H1 (cell line): ENCODE data around the gene LMAN1L. TPM values are rescaled to one million over a fixed set of nuclear protein-coding genes. Genes with fewer than 3 reads are reported as not detected.

Experiments used
- CTCF ChIA-PET: fragments of 300-600 bp; sonication (Branson Sonifier 250); formaldehyde crosslinking; loops from one replicate; lab custom pipeline; 2021; ENCODE audit not compliant: partially characterized antibody; lab: Charles Lee
- POLR2A ChIA-PET: fragments of 300-600 bp; sonication (Branson Sonifier 250); formaldehyde crosslinking; loops from one replicate; lab custom pipeline; 2021; ENCODE audit warnings: inconsistent platforms; ENCODE audit not compliant: partially characterized antibody; lab: Charles Lee
- DNase-seq, 2 experiments: peaks; one replicate each; pipeline versions ENCODE4 v3.0.0 to v3.0.0-alpha.2; 2010 to 2022; ENCODE audit warnings: low spot score in 2 of 2, low read depth in 1 of 2, mixed read lengths in 1 of 2
- FAIRE-seq: peaks from 2 replicates; lab custom pipeline; 2011; peaks lifted over from hg19 to GRCh38; lab: Jason Lieb, UNC
- H2AFZ ChIP-seq: 2 replicates; pipeline ENCODE4 v1.8.1; 2012; ENCODE audit warnings: low read length, inconsistent platforms
- H2AK5ac ChIP-seq: 2 replicates; pipeline ENCODE4 v1.6.1; 2013; ENCODE audit warnings: low read depth, low read length
- H2BK120ac ChIP-seq: replicated peaks from 2 replicates; pipeline ENCODE3; 2013; ENCODE audit warnings: low read depth, low read length, inconsistent platforms
- H2BK12ac ChIP-seq: 2 replicates; pipeline ENCODE4 v1.6.1; 2013; ENCODE audit warnings: low read depth, low read length
- H2BK15ac ChIP-seq: 2 replicates; pipeline ENCODE4 v1.6.1; 2013; ENCODE audit warnings: low read length
- H2BK20ac ChIP-seq: 2 replicates; pipeline ENCODE4 v1.6.1; 2013; ENCODE audit warnings: low read length
- H2BK5ac ChIP-seq: 2 replicates; pipeline ENCODE4 v1.6.1; 2013; ENCODE audit warnings: low read depth, low read length
- H3K14ac ChIP-seq: 2 replicates; pipeline ENCODE4 v1.6.1; 2013; ENCODE audit warnings: inconsistent platforms; ENCODE audit not compliant: insufficient read length
- H3K18ac ChIP-seq: 2 replicates; pipeline ENCODE4 v1.6.1; 2013; ENCODE audit warnings: low read length; ENCODE audit errors: extremely low read depth
- H3K23ac ChIP-seq: 2 replicates; pipeline ENCODE4 v1.6.1; 2013; ENCODE audit warnings: inconsistent platforms; ENCODE audit not compliant: insufficient read length
- H3K23me2 ChIP-seq: 2 replicates; pipeline ENCODE4 v1.6.1; 2013; ENCODE audit warnings: low read depth, low read length
- H3K27ac ChIP-seq: 2 replicates; pipeline ENCODE4 v1.6.1; 2011; ENCODE audit warnings: low read depth, low read length, inconsistent platforms
- H3K27me3 ChIP-seq, 4 experiments: replicated peaks in 1 of 4; 1 replicate in 1 of 4; 2 replicates in 3 of 4; pipeline versions ENCODE4 v1.6.1 to v1.8.1; 2011 to 2013; ENCODE audit warnings: low read length in 3 of 4, mild to moderate bottlenecking in 3 of 4, inconsistent platforms in 2 of 4, mixed read lengths in 2 of 4, moderate library complexity in 1 of 4; ENCODE audit not compliant: control insufficient read depth in 3 of 4, insufficient read depth in 3 of 4; ENCODE audit errors: extremely low read depth in 1 of 4
- H3K36me3 ChIP-seq, 4 experiments: 2 replicates each; pipeline versions ENCODE4 v1.6.1 to v1.8.1; 2011 to 2013; ENCODE audit warnings: mild to moderate bottlenecking in 4 of 4, low read length in 3 of 4, moderate library complexity in 2 of 4, control low read depth in 1 of 4, inconsistent platforms in 1 of 4; ENCODE audit not compliant: insufficient read depth in 4 of 4, control insufficient read depth in 2 of 4
- H3K4ac ChIP-seq: replicated peaks from 2 replicates; pipeline ENCODE3; 2013; ENCODE audit warnings: low read length, low read depth, mixed read lengths, inconsistent platforms; ENCODE audit not compliant: insufficient read length
- H3K4me1 ChIP-seq, 4 experiments: replicated peaks in 1 of 4; 1 replicate in 1 of 4; 2 replicates in 3 of 4; pipeline versions ENCODE4 v1.6.1 to v1.8.1; 2011 to 2013; ENCODE audit warnings: low read length in 3 of 4, inconsistent platforms in 2 of 4, mixed read lengths in 1 of 4; ENCODE audit not compliant: insufficient read depth in 4 of 4, control insufficient read depth in 3 of 4
- H3K4me2 ChIP-seq, 2 experiments: 2 replicates each; pipeline versions ENCODE4 v1.6.1 to v1.8.1; 2011 to 2013; ENCODE audit warnings: low read depth in 2 of 2, low read length in 2 of 2, control low read depth in 1 of 2, inconsistent platforms in 1 of 2, mild to moderate bottlenecking in 1 of 2; ENCODE audit not compliant: insufficient read depth in 1 of 2
- H3K4me3 ChIP-seq, 4 experiments: fragments of 200-600, 300-600 bp in 1 of 4; sonication (generic), shearing (Covaris generic), sonication (Bioruptor Twin) in 1 of 4; 2 replicates each; pipeline versions ENCODE4 v1.5.1 to v1.8.1; 2011 to 2016; ENCODE audit warnings: low read length in 4 of 4, low read depth in 3 of 4, control low read depth in 2 of 4, inconsistent platforms in 2 of 4, mild to moderate bottlenecking in 2 of 4, mixed read lengths in 1 of 4, moderate library complexity in 1 of 4; ENCODE audit not compliant: insufficient read depth in 2 of 4; ENCODE audit errors: extremely low read depth in 1 of 4
- H3K56ac ChIP-seq: replicated peaks from 2 replicates; pipeline ENCODE3; 2013; ENCODE audit warnings: low read depth, mild to moderate bottlenecking, mixed read lengths, low read length, inconsistent platforms; ENCODE audit not compliant: insufficient read length
- H3K79me1 ChIP-seq: 2 replicates; pipeline ENCODE4 v1.6.1; 2013; ENCODE audit warnings: low read depth, low read length, control low read depth
- H3K79me2 ChIP-seq, 2 experiments: 2 replicates each; pipeline versions ENCODE4 v1.6.1 to v1.8.1; 2012 to 2013; ENCODE audit warnings: low read length in 2 of 2, mild to moderate bottlenecking in 2 of 2, inconsistent platforms in 1 of 2; ENCODE audit not compliant: insufficient read depth in 2 of 2, control insufficient read depth in 1 of 2
- H3K9ac ChIP-seq, 4 experiments: replicated peaks in 1 of 4; 1 replicate in 1 of 4; 2 replicates in 3 of 4; pipeline versions ENCODE4 v1.6.1 to v1.8.1; 2011 to 2013; ENCODE audit warnings: low read depth in 3 of 4, low read length in 3 of 4, control low read depth in 2 of 4, mild to moderate bottlenecking in 2 of 4, moderate library complexity in 2 of 4, inconsistent platforms in 1 of 4; ENCODE audit errors: extremely low read depth in 1 of 4
- H3K9me3 ChIP-seq, 2 experiments: 2 replicates each; pipeline versions ENCODE4 v1.6.1 to v1.8.1; 2012 to 2013; ENCODE audit warnings: mild to moderate bottlenecking in 2 of 2, moderate library complexity in 2 of 2, control low read depth in 1 of 2, inconsistent platforms in 1 of 2, low read depth in 1 of 2, low read length in 1 of 2, mixed read lengths in 1 of 2; ENCODE audit not compliant: insufficient read depth in 2 of 2
- H4K20me1 ChIP-seq, 2 experiments: replicated peaks in 1 of 2; 2 replicates each; pipeline versions ENCODE3 to v1.8.1; 2011 to 2013; ENCODE audit warnings: inconsistent platforms in 2 of 2, low read length in 2 of 2, mild to moderate bottlenecking in 1 of 2; ENCODE audit not compliant: insufficient read depth in 2 of 2, control insufficient read depth in 1 of 2
- H4K5ac ChIP-seq: 2 replicates; pipeline ENCODE4 v1.6.1; 2013; ENCODE audit warnings: low read length, low read depth, mixed read lengths, inconsistent platforms; ENCODE audit not compliant: insufficient read length
- H4K8ac ChIP-seq: 2 replicates; pipeline ENCODE4 v1.8.0; 2013; ENCODE audit warnings: mild to moderate bottlenecking, moderate library complexity, low read length, inconsistent platforms; ENCODE audit not compliant: insufficient read depth; ENCODE audit errors: extremely low read depth
- H4K91ac ChIP-seq: replicated peaks from 2 replicates; pipeline ENCODE3; 2013; ENCODE audit warnings: low read length, mixed read lengths, inconsistent platforms; ENCODE audit not compliant: insufficient read length
- ATF3 ChIP-seq: IDR thresholded peaks from 2 replicates; pipeline ENCODE4 v1.6.1; 2011; ENCODE audit warnings: low read depth, mild to moderate bottlenecking, low read length; ENCODE audit not compliant: insufficient read depth
- CHD2 ChIP-seq: IDR thresholded peaks from 2 replicates; pipeline ENCODE4 v1.6.1; 2012; ENCODE audit warnings: low read length, improper control_type of control experiment
- EZH2 ChIP-seq: fragments of 200-600 bp; sonication (generic); IDR thresholded peaks from 2 replicates; pipeline ENCODE4 v1.7.1; 2012; ENCODE audit warnings: low read depth, mild to moderate bottlenecking, moderate library complexity, low read length, inconsistent platforms; ENCODE audit not compliant: severe bottlenecking
- KDM5A ChIP-seq: fragments of 200-600 bp; IDR thresholded peaks from 2 replicates; pipeline ENCODE4 v1.7.1; 2012; ENCODE audit warnings: mild to moderate bottlenecking, low read length, inconsistent platforms, mixed read lengths
- POLR2AphosphoS5 ChIP-seq: IDR thresholded peaks from 2 replicates; pipeline ENCODE4 v1.6.1; 2011; ENCODE audit warnings: low read depth, low read length
- POU5F1 ChIP-seq: IDR thresholded peaks from 2 replicates; pipeline ENCODE4 v1.6.1; 2011; ENCODE audit warnings: low read depth, mild to moderate bottlenecking, low read length, moderate library complexity
- WGBS, 2 experiments: shearing (Covaris generic) in 1 of 2; methylation state at CpG; one replicate each; pipeline versions ENCODE4 v1.1.6 to v1.1.7; 2013 to 2015; ENCODE audit warnings: low lambda C conversion rate in 2 of 2, mixed read lengths in 2 of 2, inconsistent platforms in 1 of 2, low coverage in 1 of 2, missing lambda C conversion rate in 1 of 2; ENCODE audit not compliant: insufficient replicate concordance in 2 of 2, insufficient coverage in 1 of 2, insufficient read length in 1 of 2; ENCODE audit errors: extremely low coverage in 1 of 2, missing lambda C conversion rate in 1 of 2; 5-methylcytosine and 5-hydroxymethylcytosine counted together
- polyA plus RNA-seq, 7 experiments: library from polyadenylated mRNA; depleted of rRNA in 3 of 7; stranded (reverse) in 5 of 7; unstranded in 2 of 7; fragments of >200 nt in 5 of 7; fragments of 200-250 nt in 2 of 7; gene quantifications; 1 replicate in 5 of 7; 2 replicates in 1 of 7; 4 replicates in 1 of 7; pipeline versions ENCODE4 v1.2.1 to v1.2.3, GENCODE V29; 2011 to 2013; ENCODE audit warnings: missing spikeins in 2 of 7, mixed read lengths in 2 of 7
- total RNA-seq: library from RNA; stranded (reverse); fragmentation: NEBNext Ultra II Directional; extraction: Animal tissue kit (Norgen Biotek cat#: 25700); gene quantifications from 2 replicates; pipeline ENCODE4 v1.2.1, GENCODE V29; 2021

Gene LMAN1L
- total and polyA plus RNA-seq, 2 of the 8 experiments (the other 6 are each of a cell fraction or from before 2014, with no cell fraction given) = not detected

DNA sequence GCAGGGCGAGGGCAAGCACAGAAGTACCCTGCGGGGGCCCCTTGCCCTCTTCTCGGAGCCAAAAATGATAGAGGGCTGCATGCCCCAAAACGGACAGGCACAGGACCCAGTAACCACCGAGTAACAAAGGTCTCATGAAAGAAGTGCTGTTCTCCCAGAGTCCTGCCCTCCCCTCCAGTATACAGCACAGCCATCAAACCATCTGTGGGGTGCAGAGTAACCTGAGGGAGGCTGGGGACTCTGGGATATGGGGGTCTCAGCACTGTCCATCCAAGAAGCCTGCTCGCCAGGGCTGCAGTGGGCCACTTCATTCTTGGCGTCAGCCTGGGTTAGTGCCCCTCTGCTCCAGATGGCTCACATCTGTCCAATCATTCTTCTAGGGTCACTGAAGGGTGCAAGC lies 24.2 kb downstream of the LMAN1L start:
- no peak overlapping the region for H3K4me3 ChIP-seq
- H4K8ac ChIP-seq = no peak overlapping the region
- no peak overlapping the region for H2BK12ac ChIP-seq
- 0 out of 2 replicates have a peak, but pooled peaks cover 2% of the 10 kb centered on the region for H3K79me1 ChIP-seq
- 83% methylated on average over 7 of the region's 7 CpGs; no CpG with 5 or more reads in 1 of the 2 experiments for WGBS, 2 experiments
- no peak overlapping the region for H3K18ac ChIP-seq
- no peak overlapping the region for H2AK5ac ChIP-seq
- peaks cover 2% of the 10 kb centered on the region in 2 experiments for H4K20me1 ChIP-seq
- no peak for FAIRE-seq
- CTCF ChIA-PET = interaction anchor here (0.9 to 6.6 kb wide), 23 partner anchors 8 to 205 kb away, joined by 3 to 52 read pairs (median 4); partner anchors contain the start of gene CPLX3
- peaks cover 0 to 5% (median 2%) of the 10 kb centered on the region in 4 experiments; a peak in 3 of 8 replicates for H3K36me3 ChIP-seq
- no peak overlapping the region for H2BK5ac ChIP-seq
- TF ChIP-seq KDM5A (no peak), POLR2AphosphoS5 (no peak), CHD2 (no peak), ATF3 (no peak), EZH2 (no peak), POU5F1 (no peak)
- TF ChIP-seq, all 59 proteins: peak for 0
- Histone ChIP-seq H3K23ac (no peak overlapping the region), H3K4me1 (peaks cover 0 to 5% (median 2%) of the 10 kb centered on the region in 4 experiments; a peak in 5 of 7 replicates), H3K4me2 (no peak overlapping the region), H3K79me2 (no peaks in the 10 kb centered on the region), H2BK15ac (no peak overlapping the region), H3K4ac (no peak overlapping the region), H3K9me3 (no peaks in the 10 kb centered on the region), H4K91ac (no peak overlapping the region), H3K27ac (no peak overlapping the region), H2AFZ (no peak overlapping the region), H3K56ac (no peak overlapping the region), H2BK120ac (no peak overlapping the region), H3K23me2 (no peaks in the 10 kb centered on the region), H3K9ac (no peak overlapping the region), H3K14ac (no peak overlapping the region), H4K5ac (no peak overlapping the region), H2BK20ac (no peak overlapping the region), H3K27me3 (no peaks in the 10 kb centered on the region)
- no peak for DNase-seq
- POLR2A ChIA-PET = interaction anchor here (0.8 to 1.6 kb wide), 4 partner anchors 9 to 74 kb away, joined by 3 to 5 read pairs (median 3); no protein-coding TSS in a partner anchor
